Germinal center (tissue), 1 donor: Measurements from ENCODE around the gene CALML6.
"Not testable (repeated sequence)": the region's sequence is repeated elsewhere in the genome, so short reads cannot be mapped to it uniquely, and the experiment has no call there.

ENCODE experiments used
- DNase-seq: peaks from one replicate; pipeline ENCODE4 v3.0.0; 2012; ENCODE audit warnings: mixed read lengths, low spot score

CALML6 gene

GRCh38 chr1:1914971-1915692, at the start of gene CALML6:
Gene CALML6 (plus strand): TSS chr1:1915260. CDS start chr1:1915281, 21 bp downstream.
- DNase-seq = no peak

GRCh38 chr1:1867164-1867563, 47.9 kb upstream of the CALML6 start:
- DNase-seq = no peak

GRCh38 chr1:1869469-1869868, 45.6 kb upstream of the CALML6 start:
- peak; percentile 38 for DNase-seq

GRCh38 chr1:1872329-1872994, 42.6 kb upstream of the CALML6 start:
- no peak for DNase-seq

- no peak for DNase-seq
These were observed 41.9 kb upstream of the CALML6 start for GRCh38 chr1:1873186-1873585.

- no peak for DNase-seq
These were observed 40.2 kb upstream of the CALML6 start for GRCh38 chr1:1874901-1875300.

GRCh38 chr1:1875932-1876331, 39.1 kb upstream of the CALML6 start:
- DNase-seq = no peak

- no peak for DNase-seq
These were observed 38.6 kb upstream of the CALML6 start for GRCh38 chr1:1876335-1876930.

- no peak for DNase-seq
These were observed 37.1 kb upstream of the CALML6 start for GRCh38 chr1:1877865-1878436.

- DNase-seq = no peak
These were observed 35.1 kb upstream of the CALML6 start for GRCh38 chr1:1879942-1880341.

- no peak for DNase-seq
These were observed 34.3 kb upstream of the CALML6 start for GRCh38 chr1:1880617-1881312.

- no peak for DNase-seq
These were observed 33.3 kb upstream of the CALML6 start for GRCh38 chr1:1881727-1882126.

- no peak for DNase-seq
These were observed 31.8 kb upstream of the CALML6 start for GRCh38 chr1:1883092-1883873.

- not testable (repeated sequence) for DNase-seq
These were observed 31.2 kb upstream of the CALML6 start for GRCh38 chr1:1883890-1884289.

GRCh38 chr1:1889090-1889750, 25.8 kb upstream of the CALML6 start:
- no peak for DNase-seq

GRCh38 chr1:1889847-1890505, 25.1 kb upstream of the CALML6 start:
- DNase-seq = peak; percentile 78

GRCh38 chr1:1890506-1891348, 24.3 kb upstream of the CALML6 start, which contains the start of gene GNB1:
Gene GNB1 (minus strand): TSS chr1:1891087. CDS start chr1:1825453, 65,634 bp downstream.
- DNase-seq = peak; percentile 96

GRCh38 chr1:1891349-1892078, 23.5 kb upstream of the CALML6 start:
- peak; percentile 77 for DNase-seq
